Stimulated activated memory B cell treated with anti-CD40 and anti-IgM and Interleukin-4, amounts not matched to agents 10 μg/mL and 1 μg/mL and 100 μg/mL, for 72 hours (primary cell): ENCODE measurements around the gene TBX21.
A peak's percentile ranks its signal among the peaks of the same experiment; 100 is the strongest.

ENCODE experiments used
- ATAC-seq: fragments of 150-1000 bp; cut with Tn5 transposase; 2 replicates; pipeline ENCODE4 v1.10.0; 2021
- H3K27ac Mint-ChIP-seq: one replicate; pipeline ENCODE4 v1.8.0; 2022; ENCODE audit warnings: mild to moderate bottlenecking, mixed read lengths
- H3K27me3 Mint-ChIP-seq: one replicate; pipeline ENCODE4 v1.8.0; 2022; ENCODE audit warnings: mixed read lengths
- H3K36me3 Mint-ChIP-seq: one replicate; pipeline ENCODE4 v1.8.0; 2022; ENCODE audit warnings: mixed read lengths
- H3K4me1 Mint-ChIP-seq: one replicate; pipeline ENCODE4 v1.8.0; 2022; ENCODE audit warnings: mixed read lengths
- H3K4me3 Mint-ChIP-seq: one replicate; pipeline ENCODE4 v1.8.0; 2022; ENCODE audit warnings: mild to moderate bottlenecking, moderate library complexity, mixed read lengths
- H3K9me3 Mint-ChIP-seq: one replicate; pipeline ENCODE4 v1.8.0; 2022; ENCODE audit warnings: mixed read lengths

TBX21 gene

DNA sequence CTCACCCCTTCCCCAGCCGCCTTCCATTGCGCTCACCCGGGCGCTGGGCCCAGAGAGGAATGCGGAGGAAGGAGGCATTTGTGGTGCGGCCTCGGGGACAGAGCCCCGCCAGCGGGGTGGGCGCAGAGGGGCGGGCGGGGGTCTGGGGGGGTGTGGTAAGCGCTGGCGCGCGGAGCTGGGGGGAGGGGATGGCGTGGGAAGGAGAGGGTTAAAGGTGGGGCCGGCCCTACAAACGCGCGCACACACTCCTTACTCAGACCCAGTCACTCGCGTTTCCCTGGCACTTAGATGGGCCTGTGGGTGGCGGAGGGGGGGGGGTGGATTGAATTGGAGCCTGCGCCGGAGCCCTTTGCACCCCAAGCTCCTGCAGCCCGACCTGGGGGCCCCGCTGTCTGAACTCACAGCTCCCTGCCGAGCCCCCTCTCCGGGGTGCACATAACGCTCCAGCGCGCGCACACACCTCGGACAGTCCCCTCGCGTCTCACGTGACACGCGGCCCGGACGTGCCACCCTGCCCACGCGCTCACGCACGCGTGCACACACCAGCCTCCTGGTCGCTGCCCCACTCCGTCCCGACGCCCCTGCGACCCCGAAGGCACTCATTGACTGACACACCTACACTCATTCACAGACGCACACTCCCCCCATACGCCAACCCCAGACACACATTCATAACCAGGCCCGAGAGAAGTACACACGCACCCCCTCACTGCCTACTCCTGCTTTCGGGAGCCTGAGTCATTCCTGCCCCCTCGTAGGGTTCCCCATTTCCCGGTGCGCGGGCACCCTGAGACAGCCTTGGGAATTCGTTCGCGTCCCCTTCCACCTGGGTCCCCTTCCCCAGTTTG is 38.2 kb upstream of the TBX21 start:
- H3K27me3 Mint-ChIP-seq = no peaks in the 10 kb centered on the region
- no peaks in the 10 kb centered on the region for H3K9me3 Mint-ChIP-seq
- peaks cover 54% of the 10 kb centered on the region for H3K4me1 Mint-ChIP-seq
- peak overlapping the region; percentile 78 for H3K27ac Mint-ChIP-seq
- H3K4me3 Mint-ChIP-seq = peak overlapping the region; percentile 73
- H3K36me3 Mint-ChIP-seq = no peaks in the 10 kb centered on the region
- ATAC-seq = peak; percentile 59

DNA sequence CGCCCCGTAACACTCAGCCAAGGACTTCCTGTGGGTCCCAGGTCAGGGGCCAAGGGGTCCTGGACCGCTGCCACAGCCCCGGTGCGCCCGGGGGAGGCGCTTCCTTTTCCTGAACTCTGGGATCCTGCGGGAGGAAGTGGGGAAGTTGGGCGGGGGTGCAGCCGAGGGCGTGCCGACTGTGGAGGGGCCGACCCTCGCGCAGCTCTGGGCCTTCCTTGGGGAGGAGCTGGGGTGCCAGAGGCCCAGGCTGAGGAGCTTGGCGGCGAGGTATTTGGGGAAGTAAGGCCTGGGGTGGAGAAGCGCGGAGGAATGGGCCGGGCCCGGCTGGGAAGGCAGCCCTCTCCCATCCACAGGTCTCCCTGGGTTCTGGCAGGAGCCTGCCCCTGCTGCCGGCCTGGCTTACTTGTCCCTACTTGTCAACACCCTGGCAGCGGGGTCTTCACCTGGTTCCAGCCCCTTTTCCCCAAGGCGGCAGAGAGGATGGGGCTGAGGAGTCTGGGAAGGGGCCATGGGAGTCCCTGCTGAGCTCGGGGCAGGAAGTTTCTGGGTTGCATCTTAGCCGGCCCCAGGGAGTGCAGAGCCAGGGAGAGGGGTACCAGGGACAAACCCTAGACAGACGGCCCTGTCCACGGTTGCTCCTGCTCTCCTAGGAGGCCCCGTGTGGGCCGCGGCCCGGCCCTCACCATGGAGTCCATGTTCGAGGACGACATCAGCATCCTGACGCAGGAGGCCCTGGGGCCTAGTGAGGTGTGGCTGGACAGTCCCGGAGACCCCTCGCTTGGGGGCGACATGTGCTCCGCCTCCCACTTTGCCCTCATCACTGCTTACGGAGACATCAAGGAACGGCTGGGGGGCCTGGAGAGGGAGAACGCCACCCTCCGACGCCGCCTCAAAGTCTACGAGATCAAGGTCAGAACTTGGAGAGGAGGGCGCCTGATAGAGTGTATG is 37.3 kb upstream of the TBX21 start:
- Mint-ChIP-seq H3K36me3 (no peaks in the 10 kb centered on the region), H3K4me1 (peaks cover 54% of the 10 kb centered on the region)

DNA sequence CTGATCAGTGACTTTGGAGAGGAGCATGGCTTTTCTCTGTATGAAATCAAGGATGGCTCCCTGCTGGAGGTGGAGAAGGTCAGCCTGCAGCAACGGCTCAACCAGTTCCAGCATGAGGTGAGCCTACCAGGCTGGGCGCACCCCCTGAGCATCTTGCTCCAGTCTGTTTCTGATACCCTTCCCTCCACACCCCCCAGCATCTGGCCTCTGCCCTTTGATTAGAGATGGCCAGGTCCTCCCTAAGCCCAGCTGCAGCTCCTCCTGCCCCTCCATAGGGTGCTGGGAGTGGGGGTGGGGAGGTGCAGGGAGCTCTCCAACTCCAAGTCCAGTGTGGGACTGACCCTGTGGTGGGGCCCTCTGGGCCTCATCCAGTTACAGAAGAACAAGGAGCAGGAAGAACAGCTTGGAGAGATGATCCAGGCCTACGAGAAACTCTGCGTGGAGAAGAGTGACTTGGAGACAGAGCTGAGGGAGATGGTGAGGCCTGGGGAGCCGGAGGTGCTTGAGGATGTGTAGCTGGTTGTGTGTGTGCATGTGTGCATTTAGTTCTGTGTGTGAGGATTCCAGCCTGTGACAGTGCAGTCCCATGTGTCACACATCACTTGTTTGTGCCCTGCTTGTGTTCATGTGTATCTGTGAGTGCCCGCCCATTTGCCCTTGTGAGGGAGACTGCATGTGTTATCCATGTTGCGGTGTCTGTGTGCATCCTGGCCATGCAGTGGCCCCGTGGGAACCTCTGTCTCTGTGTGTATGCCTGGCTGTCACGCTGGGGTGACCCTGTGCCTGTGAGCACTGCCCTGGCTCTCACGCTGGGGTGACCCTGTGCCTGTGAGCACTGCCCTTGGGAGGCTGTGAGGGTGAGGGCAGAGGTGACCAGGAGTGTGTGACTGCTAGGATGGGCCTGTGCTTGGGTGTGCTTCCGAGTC is 36.1 kb upstream of the TBX21 start:
- H3K4me3 Mint-ChIP-seq = no peak overlapping the region
- no peaks in the 10 kb centered on the region for H3K36me3 Mint-ChIP-seq
- no peaks in the 10 kb centered on the region for H3K9me3 Mint-ChIP-seq
- ATAC-seq = no peak
- no peaks in the 10 kb centered on the region for H3K27me3 Mint-ChIP-seq
- H3K27ac Mint-ChIP-seq = peak overlapping the region; percentile 5
- H3K4me1 Mint-ChIP-seq = peaks cover 63% of the 10 kb centered on the region

More for the DNA sequence above, 37.3 kb upstream of the TBX21 start:
- H3K27me3 Mint-ChIP-seq = no peaks in the 10 kb centered on the region
- H3K4me3 Mint-ChIP-seq = peak overlapping the region; percentile 73
- H3K27ac Mint-ChIP-seq = peak overlapping the region; percentile 78
- peak; percentile 1 for ATAC-seq
- H3K9me3 Mint-ChIP-seq = no peaks in the 10 kb centered on the region

DNA sequence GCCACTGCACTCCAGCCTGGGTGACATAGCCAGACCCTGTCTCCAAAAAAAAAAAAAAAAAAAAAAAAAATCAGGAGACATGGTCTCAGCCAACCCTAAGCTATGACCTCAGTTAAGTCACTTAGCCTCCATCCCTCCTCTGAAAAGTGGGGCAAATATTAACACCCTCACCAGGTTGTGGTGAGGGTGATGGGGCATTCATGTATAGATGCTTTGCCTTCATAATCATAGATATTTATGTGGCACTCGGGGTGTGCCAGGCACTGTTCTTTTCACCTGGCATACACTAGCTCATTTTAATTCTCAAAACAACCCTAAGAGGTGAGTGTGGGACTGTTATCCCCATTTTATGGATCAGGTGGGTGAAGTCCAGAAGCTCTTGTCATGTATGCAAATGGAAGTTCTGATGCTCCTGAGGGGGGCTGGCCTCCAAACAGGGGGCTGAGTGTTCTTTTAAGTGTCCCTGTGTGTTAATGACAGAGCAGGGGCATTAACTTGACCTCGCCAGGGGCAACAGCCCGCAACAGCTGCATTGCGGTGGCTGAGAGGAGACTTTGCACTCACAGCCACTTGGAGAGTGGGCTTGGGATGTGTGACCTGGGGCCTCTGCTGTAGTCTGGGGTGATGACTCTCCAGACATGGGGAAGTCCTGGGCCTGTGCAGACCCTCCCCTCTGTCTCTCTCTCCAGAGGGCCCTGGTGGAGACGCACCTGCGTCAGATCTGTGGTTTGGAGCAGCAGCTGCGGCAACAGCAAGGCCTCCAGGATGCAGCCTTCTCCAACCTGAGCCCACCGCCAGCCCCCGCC is 34.9 kb upstream of the TBX21 start:
- Mint-ChIP-seq H3K4me3 (no peak overlapping the region), H3K27me3 (no peaks in the 10 kb centered on the region), H3K4me1 (peaks cover 65% of the 10 kb centered on the region), H3K36me3 (no peaks in the 10 kb centered on the region), H3K9me3 (no peaks in the 10 kb centered on the region), H3K27ac (peak overlapping the region; percentile 15)
- ATAC-seq = no peak

DNA sequence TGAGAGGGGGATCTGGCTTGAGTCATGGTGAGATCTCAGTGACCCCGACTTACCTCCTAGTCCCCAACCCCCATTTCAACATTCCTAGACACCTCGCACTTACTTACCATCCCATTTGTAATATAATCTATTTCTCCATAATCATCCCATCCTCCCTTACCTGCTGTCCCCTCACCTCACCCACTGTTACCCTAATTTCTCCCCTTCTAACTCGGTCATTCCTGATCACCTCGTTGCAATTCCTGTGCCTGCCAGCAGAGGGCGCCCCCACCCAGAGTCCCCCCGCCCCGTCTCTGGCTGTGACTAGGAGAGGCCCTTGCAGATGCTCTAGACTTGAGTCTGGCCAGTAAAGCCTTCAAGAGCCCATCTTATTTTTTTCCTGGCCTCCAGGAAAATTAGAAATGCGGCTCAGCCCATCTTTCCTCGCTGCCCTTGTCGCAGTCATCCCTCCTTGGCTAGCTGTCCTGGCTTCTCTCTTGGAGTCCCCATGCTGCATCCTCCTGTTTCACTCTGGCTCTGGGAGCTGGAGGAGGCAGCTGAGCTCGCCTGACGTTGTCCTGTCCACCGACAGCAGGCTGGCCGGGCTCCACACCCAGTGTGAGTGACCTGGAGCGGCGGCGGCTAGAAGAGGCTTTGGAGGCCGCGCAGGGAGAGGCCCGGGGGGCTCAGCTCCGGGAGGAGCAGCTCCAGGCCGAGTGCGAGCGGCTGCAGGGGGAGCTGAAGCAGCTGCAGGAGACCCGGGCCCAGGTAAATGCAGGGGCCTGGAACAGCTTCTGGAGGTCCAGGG is 34.1 kb upstream of the TBX21 start:
- peak overlapping the region; percentile 15 for H3K27ac Mint-ChIP-seq

GRCh38 chr17:47699536-47699840 is 33.5 kb upstream of the TBX21 start:
- ATAC-seq = no peak

More for the DNA sequence above, 34.1 kb upstream of the TBX21 start:
- H3K4me1 Mint-ChIP-seq = peaks cover 67% of the 10 kb centered on the region
- no peak overlapping the region for H3K4me3 Mint-ChIP-seq
- H3K27me3 Mint-ChIP-seq = no peaks in the 10 kb centered on the region
- H3K36me3 Mint-ChIP-seq = no peaks in the 10 kb centered on the region
- ATAC-seq = peak; percentile 42
- H3K9me3 Mint-ChIP-seq = no peaks in the 10 kb centered on the region

DNA sequence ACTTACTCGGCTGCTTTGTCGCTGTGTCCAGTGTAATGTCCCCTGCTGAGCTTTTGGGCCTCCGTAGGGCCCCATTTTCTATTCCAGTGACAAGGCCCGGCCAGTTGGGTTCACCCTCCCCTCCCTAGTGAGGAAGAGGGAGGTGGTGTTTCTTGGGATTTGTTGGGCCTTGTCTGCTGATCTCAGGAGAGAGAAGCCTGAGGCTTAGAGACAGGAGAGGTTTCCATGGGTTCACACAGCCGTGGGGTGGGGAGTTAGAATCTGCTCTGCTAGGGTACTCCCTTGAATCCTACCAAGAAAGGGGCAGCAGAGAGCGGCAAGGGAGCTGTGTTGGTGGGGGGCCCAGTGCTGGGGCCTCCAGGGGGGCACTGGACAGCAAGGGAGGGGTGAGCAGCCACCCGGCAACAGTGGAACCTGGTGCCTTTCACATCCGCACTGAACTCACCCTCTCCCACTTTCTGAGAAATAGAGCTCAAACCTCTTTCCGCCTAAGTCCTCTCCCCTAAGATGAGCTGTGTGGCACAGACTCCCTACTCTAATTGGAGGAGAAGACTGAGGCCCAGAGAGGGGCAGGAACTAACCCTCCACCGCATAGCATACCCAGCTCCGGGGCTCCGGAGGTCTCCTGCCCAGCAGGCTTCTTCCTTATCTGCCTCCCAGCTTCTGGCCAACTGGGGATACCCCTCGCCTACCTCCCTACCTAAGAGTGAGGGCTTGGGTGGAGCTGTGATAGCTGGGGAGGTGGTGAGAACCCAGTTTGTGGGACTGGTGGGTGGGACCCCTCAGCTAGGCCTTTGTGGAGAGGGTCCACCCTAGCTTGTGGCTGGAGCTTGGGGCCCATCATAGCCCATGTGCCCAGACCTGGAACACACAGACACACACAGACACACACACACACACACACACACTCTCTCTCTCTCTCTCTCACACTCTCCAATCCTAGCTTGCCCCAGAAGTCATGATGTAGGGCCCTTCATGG is 32.3 kb upstream of the TBX21 start:
- no peaks in the 10 kb centered on the region for H3K27me3 Mint-ChIP-seq
- H3K4me1 Mint-ChIP-seq = peaks cover 71% of the 10 kb centered on the region
- ATAC-seq = no peak
- peak overlapping the region; percentile 35 for H3K27ac Mint-ChIP-seq
- no peak overlapping the region for H3K4me3 Mint-ChIP-seq
- no peaks in the 10 kb centered on the region for H3K9me3 Mint-ChIP-seq
- H3K36me3 Mint-ChIP-seq = no peaks in the 10 kb centered on the region

More at GRCh38 chr17:47699536-47699840, 33.5 kb upstream of the TBX21 start:
- no peak overlapping the region for H3K27ac Mint-ChIP-seq
- no peaks in the 10 kb centered on the region for H3K36me3 Mint-ChIP-seq
- no peaks in the 10 kb centered on the region for H3K27me3 Mint-ChIP-seq
- H3K4me1 Mint-ChIP-seq = peaks cover 71% of the 10 kb centered on the region
- H3K9me3 Mint-ChIP-seq = no peaks in the 10 kb centered on the region
- H3K4me3 Mint-ChIP-seq = no peak overlapping the region

DNA sequence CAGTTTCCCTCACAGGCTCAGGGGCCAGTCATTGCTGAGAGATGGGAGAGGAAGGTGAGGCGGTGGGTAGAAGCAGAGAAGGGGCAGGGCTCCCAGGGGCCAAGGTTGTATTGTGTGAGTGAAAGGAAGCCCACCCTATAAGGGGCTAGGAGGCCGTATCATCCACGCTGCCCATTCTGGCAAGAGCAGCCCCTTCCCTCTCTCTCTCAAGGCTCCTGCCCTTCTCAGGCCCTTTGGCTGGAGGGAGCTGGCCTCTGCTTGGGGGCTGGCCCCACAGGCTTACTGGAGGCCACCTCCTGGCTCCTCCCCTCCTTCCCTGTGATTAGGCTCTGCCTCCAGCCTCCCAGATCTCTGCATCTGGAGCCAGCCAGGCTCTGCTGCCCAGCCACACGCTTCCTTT is 31.4 kb upstream of the TBX21 start:
- H3K4me1 Mint-ChIP-seq = peaks cover 74% of the 10 kb centered on the region
- H3K27me3 Mint-ChIP-seq = no peaks in the 10 kb centered on the region
- no peaks in the 10 kb centered on the region for H3K36me3 Mint-ChIP-seq
- peak overlapping the region; percentile 35 for H3K27ac Mint-ChIP-seq
- no peak for ATAC-seq
- H3K9me3 Mint-ChIP-seq = no peaks in the 10 kb centered on the region
- H3K4me3 Mint-ChIP-seq = no peak overlapping the region

DNA sequence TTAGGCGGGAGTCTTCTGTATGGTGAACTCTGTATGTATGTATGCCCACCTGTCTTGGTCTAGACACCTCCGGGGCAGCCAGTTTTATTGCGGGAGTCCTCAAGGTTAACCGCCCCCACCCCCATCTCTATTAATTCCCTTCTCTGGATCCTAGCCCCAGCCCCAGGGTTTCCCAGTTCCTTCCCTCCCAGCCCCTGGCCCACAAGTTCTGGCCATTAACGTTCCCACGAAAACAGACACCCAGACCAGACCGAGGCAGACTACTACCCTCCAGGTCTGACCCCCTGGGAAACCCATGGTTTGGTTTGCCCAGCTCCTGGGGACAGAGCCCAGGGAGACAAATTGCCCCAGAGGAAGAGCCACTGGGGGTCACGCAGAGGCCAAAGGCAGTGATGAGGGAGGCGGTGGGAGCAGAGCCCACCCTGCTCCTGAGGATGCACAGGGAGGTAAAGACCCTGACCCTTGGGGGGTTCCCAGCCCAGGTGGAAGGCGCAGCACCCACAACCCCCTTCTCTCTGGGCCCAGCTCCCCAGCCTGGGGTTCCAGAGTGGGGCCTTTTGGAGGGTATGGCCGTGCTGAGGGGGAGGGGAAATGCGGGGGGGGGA is 30.5 kb upstream of the TBX21 start:
- Mint-ChIP-seq H3K9me3 (no peaks in the 10 kb centered on the region), H3K27me3 (no peaks in the 10 kb centered on the region), H3K36me3 (no peaks in the 10 kb centered on the region), H3K27ac (peak overlapping the region; percentile 35), H3K4me1 (peaks cover 74% of the 10 kb centered on the region), H3K4me3 (no peak overlapping the region)
- no peak for ATAC-seq

- Mint-ChIP-seq H3K4me3 (peak overlapping the region; percentile 32), H3K36me3 (no peaks in the 10 kb centered on the region), H3K9me3 (no peaks in the 10 kb centered on the region), H3K4me1 (peaks cover 73% of the 10 kb centered on the region), H3K27ac (peak overlapping the region; percentile 38), H3K27me3 (no peaks in the 10 kb centered on the region)
- peak; percentile 59 for ATAC-seq
Measured at GRCh38 chr17:47703191-47703591, 29.8 kb upstream of the TBX21 start.

DNA sequence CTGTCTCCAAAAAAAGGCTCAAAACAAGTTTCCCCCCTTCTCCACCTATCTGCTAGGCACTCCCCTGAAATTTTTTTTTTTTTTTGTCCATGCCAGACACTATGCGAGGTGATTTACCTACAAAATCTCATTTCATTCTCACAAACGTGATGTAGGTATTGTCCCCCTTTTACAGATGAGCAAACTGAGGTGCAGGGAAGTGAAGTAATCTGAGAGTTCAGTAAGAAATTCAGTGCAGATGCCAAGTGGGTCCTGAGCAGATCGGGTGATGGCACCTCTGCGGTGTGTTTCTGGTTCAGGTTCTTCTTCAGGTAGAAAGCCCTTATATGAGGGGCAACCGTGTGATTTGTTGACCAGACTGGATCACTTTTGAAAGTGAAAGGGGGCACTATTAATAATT is 29.4 kb upstream of the TBX21 start:
- H3K27me3 Mint-ChIP-seq = no peaks in the 10 kb centered on the region
- peak overlapping the region; percentile 32 for H3K4me3 Mint-ChIP-seq
- no peak for ATAC-seq
- H3K4me1 Mint-ChIP-seq = peaks cover 68% of the 10 kb centered on the region
- H3K9me3 Mint-ChIP-seq = no peaks in the 10 kb centered on the region
- H3K27ac Mint-ChIP-seq = peak overlapping the region; percentile 38
- no peaks in the 10 kb centered on the region for H3K36me3 Mint-ChIP-seq

- Mint-ChIP-seq H3K27ac (peak overlapping the region; percentile 38), H3K27me3 (no peaks in the 10 kb centered on the region), H3K9me3 (no peaks in the 10 kb centered on the region), H3K4me3 (no peak overlapping the region), H3K36me3 (no peaks in the 10 kb centered on the region), H3K4me1 (peaks cover 65% of the 10 kb centered on the region)
- ATAC-seq = peak; percentile 21
Measured at GRCh38 chr17:47704116-47704515, 28.9 kb upstream of the TBX21 start.
